Measurements from ENCODE around the gene MSI2.

The MSI2 gene

DNA sequence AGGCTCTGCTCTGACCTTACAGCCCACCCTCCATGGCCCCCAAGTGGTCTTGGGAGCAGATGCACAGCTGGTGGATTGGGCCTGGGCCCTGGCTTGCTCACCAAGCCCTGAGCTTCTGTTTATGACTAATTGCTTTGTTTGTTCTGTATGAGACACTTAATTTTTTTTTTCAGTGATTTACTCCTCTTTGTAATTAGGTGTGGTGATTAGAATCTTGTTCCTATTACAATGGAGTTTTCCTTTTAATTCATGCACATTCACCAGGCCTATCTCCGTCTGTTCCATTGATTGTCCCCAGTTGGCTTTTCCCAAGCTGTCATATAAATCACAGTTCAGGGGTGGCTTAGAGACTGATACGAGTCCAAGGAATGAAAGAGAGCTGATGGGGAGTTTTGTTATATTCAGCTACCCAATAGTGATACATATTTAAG, 246.5 kb downstream of the MSI2 start:
- no peak for DNase-seq (ENCODE audit: low read depth in 2 of 2)

DNA sequence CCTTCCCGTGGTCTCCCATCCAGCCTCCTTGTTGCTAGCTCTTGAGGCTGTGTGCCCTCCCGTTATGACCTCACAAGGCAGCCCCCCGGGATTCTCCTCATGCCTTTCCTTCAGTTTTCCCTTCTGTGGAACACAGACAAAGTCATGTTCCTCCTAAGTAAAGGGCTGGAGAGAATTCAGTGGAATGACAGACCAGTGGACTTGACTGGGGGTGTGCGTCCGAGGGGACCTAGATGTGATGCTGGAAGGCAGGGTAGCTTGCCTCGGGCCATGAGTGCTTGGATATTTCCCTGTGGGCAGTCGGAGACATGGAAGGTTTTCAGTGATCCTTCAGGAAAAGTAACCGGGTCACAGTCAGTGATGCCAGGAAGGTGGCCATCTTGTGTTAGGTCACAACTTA, 247.9 kb downstream of the MSI2 start:
- DNase-seq (ENCODE audit: low read depth in 2 of 2), result no peak

DNA sequence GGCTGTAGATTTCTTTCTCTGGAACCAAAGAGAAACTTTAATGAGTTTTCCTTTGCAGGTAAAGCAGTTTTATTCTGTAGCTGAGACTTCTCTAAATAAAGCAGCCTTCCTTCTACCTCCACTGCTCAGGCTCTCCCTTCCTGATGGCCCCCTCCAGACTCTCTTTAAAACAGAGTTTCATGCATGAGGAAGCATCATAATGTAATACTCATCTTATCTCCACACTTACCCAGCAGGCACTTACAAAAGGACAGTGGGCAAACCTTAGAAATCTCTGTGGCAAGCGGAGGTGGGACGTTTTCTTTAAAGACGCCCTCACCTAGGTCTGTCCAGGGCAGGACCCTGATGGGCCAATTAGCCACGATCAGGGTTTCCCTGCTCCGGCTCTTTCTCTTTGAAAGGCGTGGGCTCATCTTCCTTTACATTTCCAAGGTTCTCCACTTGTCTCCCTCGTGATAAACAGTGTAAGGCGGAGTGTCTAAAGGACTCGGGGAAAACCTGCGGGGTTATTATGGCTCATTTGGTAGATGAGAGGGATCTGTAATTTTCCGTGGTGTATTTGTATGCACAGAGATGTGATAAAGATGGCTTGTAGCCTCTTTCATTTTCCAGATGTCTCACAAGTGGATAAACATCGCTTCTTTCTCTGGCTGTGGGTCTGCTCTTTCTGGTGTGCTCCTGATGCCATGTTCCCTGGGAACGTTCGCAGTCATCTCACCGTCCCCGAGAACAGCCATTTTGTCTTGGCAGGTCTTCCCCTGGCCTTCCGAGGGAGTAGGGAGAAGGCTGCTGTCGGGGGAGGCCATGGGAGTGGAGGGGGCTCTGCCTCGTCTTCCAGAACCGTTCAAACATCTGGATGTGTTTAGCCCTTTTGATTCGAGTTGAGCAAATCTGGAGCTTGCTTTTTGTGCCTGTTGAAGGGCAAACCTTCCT, 249.8 kb downstream of the MSI2 start:
- DNase-seq (ENCODE audit: low read depth in 2 of 2), result no peak

DNA sequence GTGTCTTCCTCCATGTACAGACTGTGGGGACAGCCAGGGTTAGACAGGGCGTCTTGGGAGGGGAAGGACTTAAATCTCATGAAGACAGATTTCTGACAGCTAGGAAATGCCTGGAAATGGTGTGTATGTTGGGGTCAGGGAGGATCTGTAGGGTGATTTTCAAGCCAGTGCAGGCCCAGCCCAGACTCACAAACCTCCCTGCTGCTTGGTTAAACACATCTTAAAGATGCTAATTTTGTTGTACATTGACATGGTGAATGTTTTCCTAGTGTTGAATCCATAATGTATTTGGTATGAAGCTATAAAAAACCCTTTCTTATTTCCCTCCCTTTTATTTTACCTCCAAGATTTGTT, 250.4 kb downstream of the MSI2 start:
- DNase-seq (ENCODE audit: low read depth in 2 of 2), result no peak

DNA sequence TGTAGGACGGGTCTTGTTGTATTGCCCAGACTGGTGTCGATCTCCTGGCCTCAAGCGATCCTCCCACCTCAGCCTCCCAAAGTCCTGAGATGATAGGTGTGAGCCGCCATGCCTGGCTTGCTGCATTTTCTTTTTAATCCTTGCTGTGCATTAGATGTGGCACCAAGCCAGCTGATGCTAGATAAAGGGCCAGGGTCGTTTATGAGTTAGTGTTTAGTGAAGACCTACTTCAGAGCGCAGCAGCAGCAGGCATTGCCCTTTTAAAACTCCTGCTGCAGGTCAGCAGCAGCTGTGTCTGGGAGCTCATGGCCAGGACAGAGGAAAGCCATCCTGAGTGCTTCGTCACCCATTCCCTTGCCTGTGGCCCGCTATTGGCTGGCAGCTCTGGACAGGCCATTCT, 251.5 kb downstream of the MSI2 start:
- DNase-seq (ENCODE audit: low read depth in 2 of 2), result no peak

DNA sequence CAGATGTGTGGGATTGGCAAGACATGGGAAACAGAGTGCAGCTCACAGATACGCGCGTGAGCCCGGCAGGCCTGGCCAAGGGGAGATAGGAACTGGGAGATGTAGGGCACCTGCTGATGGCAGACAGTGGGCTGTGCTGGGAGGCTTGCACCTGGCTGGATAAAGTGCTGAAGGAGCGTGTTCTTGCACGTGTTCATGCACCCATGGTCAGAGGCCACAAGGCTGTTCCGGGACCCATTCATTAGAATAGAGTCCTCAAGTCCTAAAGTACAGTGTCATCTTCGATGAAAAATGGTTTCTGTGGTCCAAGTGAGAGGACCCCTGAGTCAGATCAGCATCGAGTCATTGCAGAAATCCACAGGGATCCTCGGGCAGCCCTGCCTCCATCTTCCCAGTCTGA, 252.3 kb downstream of the MSI2 start:
- DNase-seq (ENCODE audit: low read depth in 2 of 2), result no peak

DNA sequence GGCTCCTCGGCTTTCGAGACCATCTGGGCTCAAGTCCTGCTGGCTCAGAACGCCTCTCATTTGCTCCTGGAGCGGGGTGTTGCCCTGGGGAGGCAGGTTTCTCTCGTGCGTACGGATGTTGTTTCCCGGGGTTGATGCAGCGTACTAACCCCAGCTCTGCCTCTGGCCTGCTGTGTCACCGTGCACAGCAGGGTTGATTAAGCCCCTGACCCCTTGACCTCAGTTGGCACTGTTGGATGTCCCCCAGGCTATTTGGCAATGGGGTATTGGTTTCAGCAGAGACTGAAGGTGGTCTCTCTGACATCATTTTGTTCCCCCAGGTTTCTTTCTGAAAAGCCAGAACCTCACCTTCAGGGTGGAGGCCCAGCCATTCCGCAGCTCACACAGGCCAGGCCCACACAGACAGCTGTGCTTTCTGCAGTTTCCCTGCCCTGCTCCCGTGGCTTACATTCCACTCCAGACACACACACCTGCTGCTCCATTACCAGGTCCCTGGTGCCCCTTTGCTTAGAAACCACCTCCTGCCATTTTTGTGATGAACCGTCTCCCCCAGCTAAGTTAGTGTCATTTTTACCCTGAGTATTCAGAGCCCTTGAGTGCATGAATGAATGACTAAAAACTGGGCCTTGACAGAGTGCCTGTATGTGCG, 255.3 kb downstream of the MSI2 start:
- no peak for DNase-seq (ENCODE audit: low read depth in 2 of 2)

DNA sequence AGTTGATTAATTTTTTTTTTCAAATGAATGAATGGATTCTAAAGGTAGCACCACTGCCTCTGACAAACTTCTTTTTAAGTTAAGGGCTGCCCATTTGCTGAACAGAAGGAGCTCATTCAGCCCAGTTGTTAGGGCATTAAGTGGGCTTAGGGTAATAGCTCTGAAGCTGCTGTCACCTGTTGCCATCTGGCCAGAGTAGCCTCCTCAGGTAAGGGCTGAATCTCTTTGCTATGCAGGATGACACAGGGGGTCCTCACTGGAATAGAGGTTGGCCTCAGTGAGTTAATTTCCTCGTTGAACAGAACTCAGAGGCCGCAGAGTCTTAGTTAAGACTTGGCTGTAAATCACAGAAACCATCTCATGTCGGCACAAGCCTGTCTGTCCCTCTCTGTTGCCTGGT, 255.9 kb downstream of the MSI2 start:
- DNase-seq (ENCODE audit: low read depth in 2 of 2), result no peak

DNA sequence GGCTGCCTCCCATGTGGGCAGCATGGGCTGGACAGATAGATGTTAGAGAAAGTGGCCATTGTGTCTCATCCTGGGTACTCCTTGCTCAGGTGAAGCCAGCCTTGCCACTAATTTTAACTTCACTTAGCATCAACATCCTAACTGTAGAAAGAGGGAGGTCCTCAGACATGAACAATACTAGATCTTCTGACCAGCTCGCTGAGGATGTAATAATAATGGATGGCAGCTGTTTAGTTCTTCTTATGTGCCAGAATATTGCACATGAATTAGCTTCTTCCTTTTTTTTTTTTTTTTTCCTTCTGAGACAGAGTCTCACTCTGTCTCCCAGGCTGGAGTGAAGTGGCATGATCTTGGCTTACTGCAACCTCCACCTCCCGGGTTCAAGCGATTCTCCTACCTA, 256.4 kb downstream of the MSI2 start:
- no peak for DNase-seq (ENCODE audit: low read depth in 2 of 2)

DNA sequence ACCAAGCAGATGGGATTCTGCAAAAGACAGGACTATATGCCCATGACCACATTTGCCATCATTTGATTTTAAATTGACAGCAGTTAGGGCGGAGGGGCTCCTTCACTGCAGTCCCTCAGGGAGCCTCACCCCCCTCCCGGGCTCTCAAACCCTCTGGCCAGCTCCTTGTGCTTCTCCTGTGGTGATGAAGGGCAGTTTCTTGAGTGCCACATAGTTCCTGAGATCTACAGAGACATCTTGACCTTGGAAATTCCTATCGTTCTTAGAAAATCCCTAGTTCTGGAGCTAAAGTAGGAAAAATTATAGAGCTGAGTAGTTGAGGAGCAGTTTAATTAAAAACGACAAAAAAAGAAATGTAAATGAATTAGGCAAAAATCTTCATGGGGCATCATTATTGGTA, 257.2 kb downstream of the MSI2 start:
- no peak for DNase-seq (ENCODE audit: low read depth in 2 of 2)

DNA sequence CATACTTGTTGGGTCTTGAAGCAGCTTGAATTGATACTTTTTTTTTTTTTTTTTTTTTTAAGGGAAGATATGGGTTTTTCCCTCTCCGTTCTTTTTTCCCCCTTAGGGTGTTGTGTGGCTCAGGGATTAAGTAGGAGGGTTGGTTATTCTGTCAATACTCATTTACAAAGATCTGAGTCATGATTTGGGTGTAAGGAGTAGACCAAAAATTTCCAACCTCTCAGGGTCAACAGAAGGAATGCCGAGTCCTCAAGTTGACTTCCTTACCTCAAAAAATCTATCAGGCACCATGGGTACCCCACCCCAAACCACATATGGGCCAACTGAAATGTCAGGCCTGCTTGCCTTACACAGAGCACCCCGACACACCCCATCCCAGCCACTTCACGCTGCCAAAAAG, 258.3 kb downstream of the MSI2 start:
- no peak for DNase-seq (ENCODE audit: low read depth in 2 of 2)

DNA sequence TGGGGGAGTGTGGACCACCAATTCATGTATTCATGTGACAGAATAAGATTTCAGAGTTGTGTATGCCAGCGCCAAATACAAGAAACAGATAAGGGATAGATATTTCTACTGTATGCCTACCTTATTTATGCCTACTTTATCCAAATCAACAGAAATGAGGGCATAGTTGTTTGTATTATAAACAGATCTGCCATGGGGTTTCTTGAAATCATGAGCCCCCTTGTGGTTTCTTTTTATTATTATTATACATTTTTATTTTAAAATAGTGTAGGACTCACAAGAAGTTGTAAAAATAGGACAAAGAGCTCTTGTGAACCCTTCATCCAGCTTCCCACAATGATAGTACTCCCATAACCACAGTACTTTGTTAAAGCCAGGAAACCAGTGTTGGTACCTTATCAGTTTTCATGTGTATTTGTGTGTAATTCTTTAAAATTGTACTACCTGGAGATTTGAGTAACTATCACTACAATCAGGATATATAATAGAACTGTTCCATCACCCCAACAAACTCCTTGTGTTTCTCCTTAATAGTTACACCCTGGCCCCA, 259.4 kb downstream of the MSI2 start:
- DNase-seq (ENCODE audit: low read depth in 2 of 2), result no peak

DNA sequence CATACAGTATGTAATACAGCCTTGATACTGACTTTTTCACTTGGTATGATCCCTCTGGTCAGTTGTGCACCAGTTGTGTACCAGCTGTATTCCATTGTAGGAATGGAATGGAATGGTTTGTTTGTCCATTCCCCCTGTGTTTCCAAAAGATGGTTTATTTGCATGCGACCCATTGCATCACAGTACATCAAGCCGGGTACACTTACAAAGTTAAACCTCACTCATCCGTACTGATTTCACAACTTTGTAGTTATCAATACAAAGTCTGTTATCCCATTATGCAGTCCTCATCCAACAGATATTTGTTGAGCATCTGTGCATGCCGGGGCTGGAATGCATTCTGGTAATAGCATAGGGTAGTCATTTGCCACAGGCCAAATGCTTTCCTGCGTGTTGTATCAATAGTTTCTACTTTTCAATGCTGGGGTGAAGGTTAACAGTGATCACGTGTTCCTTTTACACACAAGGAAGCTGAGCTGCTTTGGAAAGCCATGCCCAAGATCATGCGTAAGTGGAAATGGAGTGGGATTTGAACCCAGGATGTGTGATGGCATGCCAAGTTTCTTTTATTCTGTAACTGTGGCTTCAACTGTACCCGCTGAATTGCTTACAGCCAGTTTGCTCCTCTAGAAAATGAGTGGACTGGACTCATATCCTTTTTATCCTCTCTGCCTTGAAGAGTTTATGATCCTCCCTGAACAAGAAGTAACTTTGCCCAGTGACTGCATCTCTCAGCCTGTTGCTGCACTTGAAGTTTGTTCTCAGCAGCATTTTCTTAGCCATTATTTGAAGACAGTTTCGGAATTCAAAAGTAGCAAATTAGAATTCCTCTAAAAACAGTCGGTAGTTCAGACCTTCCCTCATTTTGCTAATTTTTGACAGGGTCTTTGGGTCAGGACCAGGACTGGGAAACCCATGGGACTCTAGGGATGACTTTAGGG, 260.2 kb downstream of the MSI2 start:
- no peak for DNase-seq (ENCODE audit: low read depth in 2 of 2)

DNA sequence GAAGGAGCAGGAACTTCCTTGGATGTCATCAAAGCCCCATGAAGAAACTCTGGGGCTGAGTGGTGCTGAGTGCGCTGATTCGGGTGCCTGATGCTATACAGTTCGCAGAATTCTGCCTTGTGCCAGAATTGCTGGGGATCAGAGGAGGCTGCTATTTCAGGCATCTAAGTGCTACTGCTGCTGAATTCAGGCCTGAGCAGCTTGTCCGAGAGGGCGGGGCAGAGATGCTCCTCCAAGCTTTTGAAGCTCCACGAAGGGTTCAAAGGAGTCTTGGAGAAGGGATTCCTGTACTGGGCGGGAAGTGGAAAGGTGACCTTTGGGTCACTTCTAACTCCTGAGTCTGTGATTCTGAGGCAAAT, 260.9 kb downstream of the MSI2 start:
- no peak for DNase-seq (ENCODE audit: low read depth in 2 of 2)

DNA sequence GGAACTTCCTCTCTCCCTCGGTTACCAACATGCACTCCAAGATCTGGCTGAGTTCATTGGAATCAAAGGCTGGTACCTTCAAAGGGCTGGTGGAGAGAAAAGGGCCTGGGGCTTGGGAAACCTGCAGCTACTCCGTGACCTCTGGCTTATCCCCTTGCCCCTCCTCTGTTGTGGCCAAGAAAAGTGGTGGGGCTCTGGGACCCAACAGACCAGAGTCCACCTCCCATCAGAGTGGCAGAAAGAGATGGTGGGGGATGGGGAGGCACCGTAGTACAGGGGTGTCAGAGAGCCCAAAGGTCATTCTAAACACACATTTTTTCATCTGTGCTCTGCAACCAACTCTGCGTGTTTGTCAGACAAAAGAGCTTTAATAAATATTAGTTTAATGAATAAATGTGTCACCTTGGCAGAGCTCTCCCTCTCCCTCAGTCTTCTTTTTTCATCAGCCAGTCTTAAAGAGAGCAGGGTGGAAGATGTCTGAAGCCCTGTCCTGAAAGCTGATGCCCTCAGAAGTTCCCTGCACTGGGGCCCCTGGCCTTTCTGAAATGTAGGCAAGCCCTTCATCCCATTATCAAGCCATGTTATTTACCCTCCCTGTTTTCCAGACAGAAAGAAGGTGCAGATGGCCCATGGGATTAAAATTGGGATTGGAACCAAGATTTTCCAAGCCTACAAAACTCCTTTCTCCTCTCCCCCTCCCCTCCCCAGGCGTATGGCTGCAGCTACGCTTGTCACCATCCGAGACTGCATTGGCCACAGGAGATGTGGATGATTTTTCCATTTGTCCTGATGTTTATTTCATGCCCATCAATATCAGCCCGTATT, 261.5 kb downstream of the MSI2 start:
- DNase-seq (ENCODE audit: low read depth in 2 of 2), result no peak

DNA sequence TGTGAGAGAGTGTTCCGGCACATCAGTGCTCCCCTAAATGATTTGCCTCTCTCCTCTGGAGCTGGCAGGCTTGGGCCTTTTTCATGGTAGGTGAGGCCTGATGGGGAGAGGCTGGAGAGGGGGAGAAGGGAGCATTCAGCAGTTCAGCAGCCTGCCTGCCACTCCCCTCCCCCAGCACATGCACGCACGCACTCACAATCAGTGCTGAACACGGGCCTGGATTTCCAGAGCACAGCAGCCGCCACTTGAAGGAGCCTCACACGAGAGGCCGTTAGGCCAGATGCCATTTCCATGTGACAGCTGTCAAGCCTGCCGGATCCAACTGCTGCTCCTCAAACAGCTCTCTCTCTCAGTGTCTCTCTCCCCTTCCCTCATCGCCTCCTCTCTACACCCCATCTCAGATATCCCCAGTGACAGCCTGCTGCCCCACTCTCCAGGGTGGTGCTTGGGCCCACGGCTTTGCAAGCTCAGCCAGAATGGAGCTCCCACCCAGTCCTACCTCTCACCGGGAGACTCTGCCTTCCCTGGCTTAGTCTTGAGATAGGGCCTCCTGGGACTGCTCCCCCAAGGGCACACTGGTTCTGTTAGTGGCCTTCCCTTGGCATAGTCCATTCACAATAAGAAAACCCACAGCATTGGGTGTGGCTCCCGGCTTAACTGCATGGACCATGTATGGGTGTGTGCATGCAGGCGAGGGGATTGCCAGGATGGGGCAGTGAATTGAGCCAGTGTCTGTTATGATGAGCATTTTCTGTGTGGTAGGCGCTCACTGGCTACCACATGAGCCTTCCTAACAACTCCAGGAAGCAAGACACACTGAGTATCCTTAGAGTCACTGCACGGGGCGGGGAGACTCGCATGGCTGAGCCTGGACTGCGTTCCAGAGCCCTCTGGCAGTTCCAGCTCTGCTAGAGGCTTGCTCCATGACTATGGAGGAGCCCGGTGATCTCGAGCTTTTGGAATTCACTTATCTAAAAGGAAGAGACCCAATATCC, 262.6 kb downstream of the MSI2 start:
- DNase-seq (ENCODE audit: low read depth in 2 of 2), result no peak

DNA sequence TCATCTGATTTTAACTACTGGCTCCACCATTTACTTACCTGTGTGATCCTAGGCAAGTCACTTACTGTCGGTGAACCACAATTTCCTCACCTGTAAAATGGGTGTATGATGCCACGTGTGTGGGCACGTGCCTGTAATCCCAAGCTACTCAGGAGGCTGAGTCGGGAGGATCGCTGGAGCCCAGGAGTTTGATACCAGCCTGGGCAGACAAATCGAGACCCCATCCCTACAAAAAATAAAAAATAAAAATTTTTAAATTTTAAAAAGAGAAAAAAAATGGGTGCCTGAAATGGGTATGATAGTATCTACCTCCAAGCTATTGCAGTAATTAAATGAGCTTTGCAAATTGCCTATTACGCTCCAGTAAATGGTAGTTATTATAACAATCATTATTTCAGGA, 263.5 kb downstream of the MSI2 start:
- DNase-seq (ENCODE audit: low read depth in 2 of 2), result no peak

DNA sequence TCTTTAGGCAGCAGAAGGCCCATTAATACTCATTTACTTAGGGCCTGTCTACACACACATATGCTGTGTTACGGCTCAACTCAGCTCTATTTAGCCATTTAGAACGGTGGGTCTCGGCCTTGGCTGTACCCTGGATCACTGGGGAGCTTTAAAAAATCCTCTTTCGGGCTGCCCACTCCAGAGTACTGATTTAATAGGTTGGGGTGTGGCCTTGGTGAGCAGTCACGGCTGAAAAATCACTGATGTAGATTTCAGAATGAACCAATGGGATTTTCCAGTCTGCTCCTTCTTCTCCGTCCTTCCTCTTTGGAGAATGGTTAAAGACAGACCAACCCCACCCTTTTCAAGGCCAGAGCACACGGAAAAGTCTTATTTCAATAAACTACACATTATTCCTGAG, 265.3 kb downstream of the MSI2 start:
- DNase-seq (ENCODE audit: low read depth in 2 of 2), result no peak

DNA sequence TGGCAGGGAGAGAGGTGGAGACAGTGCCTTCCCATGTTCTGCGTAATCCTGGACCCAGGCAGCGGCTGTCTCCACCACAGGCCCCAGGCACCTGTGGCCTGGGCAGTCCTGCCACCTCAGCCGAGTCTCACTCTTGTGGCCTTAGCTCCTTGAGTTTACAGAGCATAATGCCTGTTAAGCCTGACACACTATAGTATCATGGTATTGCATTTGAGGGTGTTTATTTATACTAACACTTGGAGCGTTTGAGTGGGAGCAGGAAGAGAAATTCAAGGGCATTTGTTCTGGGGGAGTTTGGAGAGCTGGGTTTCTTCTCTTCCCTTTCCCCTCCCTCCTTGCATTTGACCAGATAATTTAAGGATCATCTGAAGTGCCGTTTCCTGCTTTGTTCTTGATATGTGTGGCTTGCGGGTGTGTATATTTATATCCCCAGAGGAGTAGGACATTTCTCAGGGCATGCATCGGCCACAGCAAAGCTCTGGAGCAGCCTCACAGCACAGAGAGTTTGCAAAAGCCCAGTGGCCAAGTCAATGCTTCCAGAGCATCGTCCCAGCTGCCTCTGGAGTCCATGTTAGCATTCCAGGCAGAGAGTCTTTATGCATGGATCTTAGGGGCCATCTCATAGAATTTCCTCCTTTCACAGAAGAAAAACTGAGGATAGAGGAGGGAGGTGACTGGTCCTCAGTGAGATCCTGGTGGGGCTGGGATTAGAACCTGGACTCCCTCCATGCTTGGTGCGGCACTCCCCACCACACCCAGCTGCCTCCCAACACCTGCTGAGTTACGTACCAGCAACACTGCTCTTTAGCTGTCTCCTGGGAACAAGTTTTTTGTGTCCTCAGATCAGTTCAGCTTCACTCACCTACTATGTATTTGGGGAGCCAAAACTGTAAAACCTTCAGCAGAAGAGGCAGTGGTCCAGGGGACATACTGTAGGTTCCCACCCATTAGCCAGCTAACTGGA, 266.0 kb downstream of the MSI2 start:
- no peak for DNase-seq (ENCODE audit: low read depth in 2 of 2)

All from stimulated activated CD8-positive, alpha-beta memory T cell treated with anti-CD3 and anti-CD28 coated beads, Interleukin-7, amount 100 ng/mL, for 4 hours (primary cell).